Body of pancreas (tissue), 4 donors: ENCODE results near the gene RTL5.

Source experiments
- CTCF ChIP-seq, 7 experiments: fragments of 450-650 bp in 4 of 7; fragments of 200-600 bp in 3 of 7; sonication (generic) in 3 of 7; IDR thresholded peaks; one replicate each; pipeline ENCODE4 v1.5.1; 2016 to 2019; ENCODE audit warnings: antibody characterized with exemption in 7 of 7
- POLR2A ChIP-seq, 3 donors: fragments of 450-650 bp; IDR thresholded peaks; one replicate each; pipeline ENCODE4 v1.6.1; 2016; ENCODE audit warnings: antibody characterized with exemption in 3 of 3, mild to moderate bottlenecking in 2 of 3

- TF ChIP-seq POLR2A (IDR thresholded peaks at IDR 0.05) (no peak), CTCF (IDR thresholded peaks at IDR 0.05) (no peak)
Measured at GRCh38 chrX:72094894-72095293, 36.8 kb downstream of the RTL5 start.
